Mammary epithelial cell (primary cell): ENCODE data around the gene VDR.

Experiments used
- EZH2 ChIP-seq: IDR thresholded peaks from 2 replicates; pipeline ENCODE4 v1.6.1; 2012; ENCODE audit warnings: low read length, inconsistent platforms, borderline replicate concordance
- TF ChIP-seq, protein P1 (sequence below), 2 donors: IDR thresholded peaks in 1 of 2; conservative IDR thresholded peaks in 1 of 2; 2 replicates each; pipeline ENCODE4 v1.5.1; 2011 to 2012; ENCODE audit warnings: inconsistent platforms in 2 of 2, low read length in 2 of 2, mild to moderate bottlenecking in 2 of 2, control low read depth in 1 of 2, low read depth in 1 of 2; ENCODE audit not compliant: insufficient read depth in 1 of 2; ENCODE audit errors: extremely low read depth in 1 of 2

DNA sequence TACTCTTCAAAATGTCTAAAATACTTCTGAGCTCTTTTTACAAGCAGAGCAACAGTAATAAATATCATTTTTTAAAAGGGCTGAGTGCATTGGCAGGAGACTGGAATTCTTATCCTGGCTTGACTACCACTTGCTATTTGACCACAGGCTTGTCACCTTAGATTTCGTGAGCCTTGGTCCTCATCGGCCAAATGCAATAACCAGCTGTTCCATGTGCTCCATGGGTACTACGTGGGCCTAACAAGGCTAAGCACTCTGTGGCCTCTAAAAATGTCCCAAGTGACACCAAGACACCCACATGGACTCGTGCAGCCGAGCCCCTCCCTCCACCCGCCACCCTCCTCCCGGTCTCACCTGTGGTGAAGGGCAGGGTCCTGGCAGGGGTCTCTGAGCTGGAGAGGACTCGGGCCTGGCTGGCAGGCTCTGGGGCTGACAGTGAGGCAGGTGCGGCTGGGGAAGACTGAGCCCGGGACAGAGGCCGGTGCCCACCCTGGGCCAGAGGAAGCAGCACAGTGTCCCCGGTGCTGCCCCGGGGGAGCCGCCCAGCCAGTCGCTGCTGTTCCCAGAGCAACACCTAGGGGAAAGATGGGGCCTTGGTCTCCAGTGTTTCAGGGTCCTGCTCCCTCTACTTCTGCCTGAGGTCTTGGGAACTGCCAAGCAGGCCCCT lies 111.6 kb downstream of the VDR start:
- TF ChIP-seq, protein P1, sequence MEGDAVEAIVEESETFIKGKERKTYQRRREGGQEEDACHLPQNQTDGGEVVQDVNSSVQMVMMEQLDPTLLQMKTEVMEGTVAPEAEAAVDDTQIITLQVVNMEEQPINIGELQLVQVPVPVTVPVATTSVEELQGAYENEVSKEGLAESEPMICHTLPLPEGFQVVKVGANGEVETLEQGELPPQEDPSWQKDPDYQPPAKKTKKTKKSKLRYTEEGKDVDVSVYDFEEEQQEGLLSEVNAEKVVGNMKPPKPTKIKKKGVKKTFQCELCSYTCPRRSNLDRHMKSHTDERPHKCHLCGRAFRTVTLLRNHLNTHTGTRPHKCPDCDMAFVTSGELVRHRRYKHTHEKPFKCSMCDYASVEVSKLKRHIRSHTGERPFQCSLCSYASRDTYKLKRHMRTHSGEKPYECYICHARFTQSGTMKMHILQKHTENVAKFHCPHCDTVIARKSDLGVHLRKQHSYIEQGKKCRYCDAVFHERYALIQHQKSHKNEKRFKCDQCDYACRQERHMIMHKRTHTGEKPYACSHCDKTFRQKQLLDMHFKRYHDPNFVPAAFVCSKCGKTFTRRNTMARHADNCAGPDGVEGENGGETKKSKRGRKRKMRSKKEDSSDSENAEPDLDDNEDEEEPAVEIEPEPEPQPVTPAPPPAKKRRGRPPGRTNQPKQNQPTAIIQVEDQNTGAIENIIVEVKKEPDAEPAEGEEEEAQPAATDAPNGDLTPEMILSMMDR (conservative IDR thresholded peaks at IDR 0.05 in 1 of 2, IDR thresholded peaks at IDR 0.05 in 1 of 2; ENCODE audit: extremely low read depth in 1 of 2, insufficient read depth in 1 of 2, low read depth in 1 of 2, low read length in 2 of 2): no peak
- no peak for TF ChIP-seq EZH2
